GM19035 (cell line): ENCODE data around the gene TRIM8.
"Not testable (repeated sequence)": the region's sequence is repeated elsewhere in the genome, so short reads cannot be mapped to it uniquely, and the experiment has no call there.

ENCODE experiments used
- ATAC-seq: cut with Tn5 transposase; IDR thresholded peaks from one replicate; pipeline ENCODE4 v1.9.1; 2021; ENCODE audit not compliant: unreplicated experiment

TRIM8 gene

GRCh38 chr10:102649797-102650654 is 5.7 kb downstream of the TRIM8 start:
- ATAC-seq = no peak

GRCh38 chr10:102650655-102651454 is 6.6 kb downstream of the TRIM8 start:
- ATAC-seq = no peak

- no peak for ATAC-seq
Observed at GRCh38 chr10:102651455-102652169, 7.3 kb downstream of the TRIM8 start.

- ATAC-seq = peak; percentile 44
Observed at GRCh38 chr10:102652170-102652916, 8.1 kb downstream of the TRIM8 start.

- ATAC-seq = no peak
Observed at GRCh38 chr10:102653060-102653459, 8.8 kb downstream of the TRIM8 start.

- ATAC-seq = no peak
Observed at GRCh38 chr10:102654566-102654965, 10.3 kb downstream of the TRIM8 start.

- no peak for ATAC-seq
Observed at GRCh38 chr10:102654969-102655368, 10.7 kb downstream of the TRIM8 start.

GRCh38 chr10:102656026-102656425 is 11.7 kb downstream of the TRIM8 start:
- ATAC-seq = no peak

GRCh38 chr10:102656791-102657371 is 12.6 kb downstream of the TRIM8 start:
- ATAC-seq = no peak

GRCh38 chr10:102657451-102657850 is 13.2 kb downstream of the TRIM8 start:
- no peak for ATAC-seq

GRCh38 chr10:102657984-102658724 is 13.9 kb downstream of the TRIM8 start:
- ATAC-seq = no peak

- ATAC-seq = no peak
Observed at GRCh38 chr10:102658802-102659201, 14.5 kb downstream of the TRIM8 start.

GRCh38 chr10:102660888-102661657 is 16.8 kb downstream of the TRIM8 start:
- peak; percentile 86 for ATAC-seq

GRCh38 chr10:102661658-102662028 is 17.4 kb downstream of the TRIM8 start:
- no peak for ATAC-seq

- no peak for ATAC-seq
Observed at GRCh38 chr10:102665904-102666509, 21.7 kb downstream of the TRIM8 start.

- ATAC-seq = not testable (repeated sequence)
Observed at GRCh38 chr10:102667411-102667810, 23.1 kb downstream of the TRIM8 start.

GRCh38 chr10:102668326-102669107 is 24.2 kb downstream of the TRIM8 start:
- no peak for ATAC-seq
